NT2/D1 (cell line): ENCODE results near the gene AMPD3.

Experiments
- SUZ12 ChIP-seq: IDR thresholded peaks from 2 replicates; pipeline ENCODE4 v1.6.1; 2011; ENCODE audit not compliant: insufficient read length, insufficient read depth; ENCODE audit errors: extremely low read depth
- YY1 ChIP-seq: IDR thresholded peaks from 2 replicates; pipeline ENCODE4 v1.6.1; 2011; ENCODE audit not compliant: insufficient read length, insufficient read depth
- ZNF274 ChIP-seq: IDR thresholded peaks from 2 replicates; pipeline ENCODE4 v1.6.1; 2011; ENCODE audit warnings: mild to moderate bottlenecking, low read depth, low read length

- no peak for TF ChIP-seq SUZ12
- no peak for TF ChIP-seq ZNF274
- TF ChIP-seq YY1, result no peak
Measured at GRCh38 chr11:10415817-10416392, 39.2 kb upstream of the AMPD3 start.
